B cell (primary cell): ENCODE measurements around the gene PRPF38A. TPM values are rescaled to one million over a fixed set of nuclear protein-coding genes. Genes with fewer than 3 reads are reported as not detected.

Source experiments
- ATAC-seq: fragments of 200-7000 bp; cut with Tn5 transposase; one replicate; pipeline ENCODE4 v1.10.0; 2021; ENCODE audit warnings: low read depth, mild to moderate bottlenecking, moderate number of reproducible peaks, moderate library complexity
- CTCF ChIA-PET: fragments of 350-600 bp; sonication (Branson Sonifier 250); formaldehyde crosslinking; loops from one replicate; lab custom pipeline; 2021; ENCODE audit warnings: antibody characterized with exemption, inconsistent platforms; lab: Charles Lee
- POLR2A ChIA-PET: fragments of 350-600 bp; sonication (Branson Sonifier 250); formaldehyde crosslinking; loops from one replicate; lab custom pipeline; 2021; ENCODE audit warnings: antibody characterized with exemption; lab: Charles Lee
- DNase-seq: peaks from one replicate; pipeline ENCODE4 v3.0.0; 2013
- H2AFZ ChIP-seq: 2 replicates; pipeline ENCODE4 v1.6.1; 2012; ENCODE audit warnings: mild to moderate bottlenecking, low read depth, low read length; ENCODE audit not compliant: insufficient read depth, poor library complexity, severe bottlenecking
- H3K27ac ChIP-seq, 2 donors: 1 replicate in 1 of 2; 2 replicates in 1 of 2; pipeline ENCODE4 v1.5.1; 2012 to 2013; ENCODE audit warnings: low read length in 2 of 2, mild to moderate bottlenecking in 2 of 2, moderate library complexity in 1 of 2
- H3K27me3 ChIP-seq, 4 experiments: fragments of 200-600 bp in 1 of 4; sonication (generic) in 1 of 4; replicated peaks in 1 of 4; 1 replicate in 2 of 4; 2 replicates in 2 of 4; pipeline versions ENCODE4 v1.6.1 to v1.7.0; 2013 to 2016; ENCODE audit warnings: low read length in 3 of 4, mild to moderate bottlenecking in 2 of 4, mixed read lengths in 1 of 4, moderate library complexity in 1 of 4; ENCODE audit not compliant: insufficient read depth in 4 of 4, control insufficient read depth in 3 of 4; ENCODE audit errors: control extremely low read depth in 1 of 4
- H3K36me3 ChIP-seq, 2 experiments: replicated peaks in 1 of 2; 1 replicate in 1 of 2; 2 replicates in 1 of 2; pipeline versions ENCODE4 v1.6.1 to v1.7.1; 2013; ENCODE audit warnings: low read length in 1 of 2; ENCODE audit not compliant: insufficient read depth in 2 of 2, control insufficient read depth in 1 of 2; ENCODE audit errors: control extremely low read depth in 1 of 2, extremely low read depth in 1 of 2
- H3K4me1 ChIP-seq, 2 donors: fragments of 200-600 bp in 1 of 2; sonication (generic) in 1 of 2; 1 replicate in 1 of 2; 2 replicates in 1 of 2; pipeline versions ENCODE4 v1.5.1 to v1.6.1; 2013 to 2017; ENCODE audit warnings: low read length in 2 of 2; ENCODE audit not compliant: control insufficient read depth in 2 of 2, insufficient read depth in 2 of 2
- H3K4me2 ChIP-seq: replicated peaks from 2 replicates; pipeline ENCODE3; 2012; ENCODE audit warnings: mild to moderate bottlenecking, low read depth, low read length; ENCODE audit not compliant: poor library complexity, severe bottlenecking
- H3K4me3 ChIP-seq, 5 experiments: fragments of 200-600 bp in 1 of 5; sonication (generic) in 1 of 5; 1 replicate in 3 of 5; 2 replicates in 2 of 5; pipeline versions ENCODE4 v1.5.1 to v1.7.0; 2011 to 2016; ENCODE audit warnings: low read length in 4 of 5, mild to moderate bottlenecking in 4 of 5, low read depth in 2 of 5, control low read depth in 1 of 5, moderate library complexity in 1 of 5; ENCODE audit not compliant: insufficient read depth in 1 of 5; ENCODE audit errors: control extremely low read depth in 1 of 5, extremely low read depth in 1 of 5
- H3K79me2 ChIP-seq: fragments of 200-600 bp; sonication (generic); one replicate; pipeline ENCODE4 v1.6.0; 2016; ENCODE audit warnings: low read length; ENCODE audit not compliant: control insufficient read depth, insufficient read depth
- H3K9ac ChIP-seq: fragments of 200-600 bp; sonication (generic); 2 replicates; pipeline ENCODE4 v1.6.1; 2017; ENCODE audit warnings: mild to moderate bottlenecking, low read length, moderate library complexity
- H3K9me3 ChIP-seq, 3 donors: one replicate each; pipeline versions ENCODE4 v1.6.1 to v1.7.1; 2013; ENCODE audit warnings: low read length in 2 of 3; ENCODE audit not compliant: control insufficient read depth in 2 of 3, insufficient read depth in 1 of 3; ENCODE audit errors: control extremely low read depth in 1 of 3
- H4K20me1 ChIP-seq: 2 replicates; pipeline ENCODE4 v1.6.0; 2012; ENCODE audit warnings: mild to moderate bottlenecking, low read length; ENCODE audit not compliant: insufficient read depth, control insufficient read depth, poor library complexity, severe bottlenecking
- H3K27ac Mint-ChIP-seq: one replicate; pipeline ENCODE4 v1.8.0; 2021; ENCODE audit warnings: mixed read lengths
- H3K27me3 Mint-ChIP-seq: one replicate; pipeline ENCODE4 v1.8.0; 2021; ENCODE audit warnings: mixed read lengths
- H3K4me1 Mint-ChIP-seq: one replicate; pipeline ENCODE4 v1.8.0; 2021; ENCODE audit warnings: mixed read lengths
- H3K4me3 Mint-ChIP-seq: one replicate; pipeline ENCODE4 v1.8.0; 2021; ENCODE audit warnings: mixed read lengths
- H3K9me3 Mint-ChIP-seq: one replicate; pipeline ENCODE4 v1.8.0; 2022; ENCODE audit warnings: mixed read lengths; ENCODE audit not compliant: insufficient read depth
- EZH2 ChIP-seq: IDR thresholded peaks from 2 replicates; pipeline ENCODE4 v1.6.1; 2012; ENCODE audit warnings: borderline replicate concordance, low read depth, mild to moderate bottlenecking, moderate library complexity, low read length; ENCODE audit not compliant: insufficient read depth, poor library complexity, severe bottlenecking
- WGBS: methylation state at CpG from one replicate; pipeline ENCODE4 v1.1.5; 2013; ENCODE audit warnings: missing lambda C conversion rate; ENCODE audit not compliant: insufficient coverage; 5-methylcytosine and 5-hydroxymethylcytosine counted together
- intact Hi-C: fragments of 100-400 bp; cut with micrococcal nuclease; formaldehyde crosslinking; loops from one replicate; pipeline ENCODE4 v1.10.0; 2022
- polyA plus RNA-seq: library from polyadenylated mRNA; depleted of rRNA; stranded (reverse); fragments of >200 nt; gene quantifications from 2 replicates; pipeline ENCODE4 v1.2.3, GENCODE V29; 2012
- total RNA-seq, 2 donors: library from RNA; stranded (reverse); fragments of 120-200 nt in 1 of 2; gene quantifications; 1 replicate in 1 of 2; 2 replicates in 1 of 2; pipeline versions ENCODE4 v1.2.3 to v1.2.4, GENCODE V29; 2013 to 2022
- TF ChIP-seq, protein P1 (sequence below): fragments of 200-600 bp; IDR thresholded peaks from one replicate; pipeline ENCODE4 v1.8.0; 2022; ENCODE audit warnings: antibody characterized with exemption, mild to moderate bottlenecking

The PRPF38A gene
- total and polyA plus RNA-seq, 2 donors (not counting 1 experiment from before 2014, with no cell fraction given) = 21.8 to 69.8 TPM

DNA sequence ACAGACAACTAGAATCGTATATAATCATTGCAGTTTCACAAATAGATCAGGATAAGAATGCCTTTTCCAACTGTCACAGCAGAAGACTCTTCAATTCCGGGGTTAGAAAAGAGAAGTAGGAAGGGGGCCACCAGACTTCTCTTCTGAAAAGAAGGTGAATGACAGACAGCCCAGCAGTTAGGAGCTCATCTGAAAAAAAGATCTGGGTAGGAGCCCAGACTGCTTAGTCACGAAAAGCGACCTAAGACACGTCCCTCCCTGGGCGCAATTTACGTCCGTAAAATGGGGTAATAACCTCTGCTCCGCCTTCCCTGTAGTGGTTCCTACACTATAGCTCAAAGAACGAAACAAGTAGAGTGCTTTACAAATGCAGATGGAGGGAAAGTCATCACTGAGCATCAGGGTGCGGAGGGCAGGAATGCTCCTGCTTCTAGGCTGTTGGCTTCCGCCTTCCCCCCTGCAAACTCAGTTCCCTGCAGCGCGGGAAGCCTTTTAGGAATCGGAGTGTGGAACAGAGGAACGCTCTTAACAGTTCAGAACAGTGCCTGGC, 761 bp upstream of the PRPF38A start:
- no peaks in the 10 kb centered on the region for H3K9me3 ChIP-seq
- H3K27me3 ChIP-seq = no peaks in the 10 kb centered on the region
- POLR2A ChIA-PET = interaction anchor here (0.6 to 2.2 kb wide), 4 partner anchors 37 to 541 kb away, joined by 3 to 12 read pairs (median 9); partner anchors contain the start of genes CC2D1B, TUT4 and TXNDC12
- H2AFZ ChIP-seq = peak overlapping the region; percentile 97
- no peaks in the 10 kb centered on the region for H3K27me3 Mint-ChIP-seq
- H3K36me3 ChIP-seq = peaks cover 2 to 17% of the 10 kb centered on the region in 2 experiments
- H3K4me3 Mint-ChIP-seq = peak overlapping the region; percentile 100
- peak overlapping the region; percentile 91 to 95 for H3K27ac ChIP-seq
- H3K4me3 ChIP-seq = peak overlapping the region; percentile 76 to 99 (median 95)
- CTCF ChIA-PET = interaction anchor here (0.5 to 2.8 kb wide), 7 partner anchors 30 to 300 kb away, joined by 3 to 22 read pairs (median 3); partner anchors contain the start of gene CC2D1B
- DNase-seq (peak; percentile 69), ATAC-seq (peak; percentile 16)
- no peaks in the 10 kb centered on the region for H4K20me1 ChIP-seq
- H3K27ac Mint-ChIP-seq = peak overlapping the region; percentile 96
- TF ChIP-seq EZH2 = no peak
- TF ChIP-seq, protein P1, sequence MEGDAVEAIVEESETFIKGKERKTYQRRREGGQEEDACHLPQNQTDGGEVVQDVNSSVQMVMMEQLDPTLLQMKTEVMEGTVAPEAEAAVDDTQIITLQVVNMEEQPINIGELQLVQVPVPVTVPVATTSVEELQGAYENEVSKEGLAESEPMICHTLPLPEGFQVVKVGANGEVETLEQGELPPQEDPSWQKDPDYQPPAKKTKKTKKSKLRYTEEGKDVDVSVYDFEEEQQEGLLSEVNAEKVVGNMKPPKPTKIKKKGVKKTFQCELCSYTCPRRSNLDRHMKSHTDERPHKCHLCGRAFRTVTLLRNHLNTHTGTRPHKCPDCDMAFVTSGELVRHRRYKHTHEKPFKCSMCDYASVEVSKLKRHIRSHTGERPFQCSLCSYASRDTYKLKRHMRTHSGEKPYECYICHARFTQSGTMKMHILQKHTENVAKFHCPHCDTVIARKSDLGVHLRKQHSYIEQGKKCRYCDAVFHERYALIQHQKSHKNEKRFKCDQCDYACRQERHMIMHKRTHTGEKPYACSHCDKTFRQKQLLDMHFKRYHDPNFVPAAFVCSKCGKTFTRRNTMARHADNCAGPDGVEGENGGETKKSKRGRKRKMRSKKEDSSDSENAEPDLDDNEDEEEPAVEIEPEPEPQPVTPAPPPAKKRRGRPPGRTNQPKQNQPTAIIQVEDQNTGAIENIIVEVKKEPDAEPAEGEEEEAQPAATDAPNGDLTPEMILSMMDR = no peak
- peaks cover 15 to 22% of the 10 kb centered on the region in 2 donors for H3K4me1 ChIP-seq
- peaks cover 45% of the 10 kb centered on the region for H3K79me2 ChIP-seq
- peak overlapping the region; percentile 98 for H3K9ac ChIP-seq
- 0% methylated on average over 14 of the region's 16 CpGs for WGBS
- H3K4me2 ChIP-seq = peak overlapping the region; percentile 83
- intact Hi-C loops = loop anchor here (1.0 to 10.0 kb wide), 7 partner anchors 37 to 521 kb away; partner anchors contain the start of genes BTF3L4, CC2D1B, ECHDC2 and SCP2
- peaks cover 32% of the 10 kb centered on the region for H3K4me1 Mint-ChIP-seq
- H3K9me3 Mint-ChIP-seq = no peaks in the 10 kb centered on the region

DNA sequence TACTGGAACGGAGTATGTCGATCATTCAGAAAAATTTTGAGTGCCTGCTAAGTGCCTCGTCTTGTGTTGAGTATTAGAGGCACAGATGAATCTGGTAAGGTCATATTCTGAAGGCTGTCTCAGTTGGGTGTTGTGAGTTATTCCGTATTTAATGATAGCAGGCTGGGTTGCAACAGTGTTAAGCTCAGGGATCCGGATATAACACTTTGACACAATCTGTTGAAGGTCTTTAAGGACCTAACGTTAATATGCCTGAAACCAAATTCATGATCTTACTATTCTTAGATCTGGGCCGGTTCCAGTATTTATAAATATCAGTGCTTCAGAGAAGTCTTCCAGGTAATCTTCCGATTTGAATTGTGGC, 555 bp downstream of the PRPF38A start:
- H3K4me3 ChIP-seq = peak overlapping the region; percentile 76 to 99 (median 95)

More for the DNA sequence above, 555 bp downstream of the PRPF38A start:
- no peak for DNase-seq
- intact Hi-C loops = loop anchor here (1.0 to 10.0 kb wide), 8 partner anchors 39 to 520 kb away; partner anchors contain the start of genes BTF3L4, CC2D1B, ECHDC2 and SCP2
- Histone ChIP-seq H3K9ac (peak overlapping the region; percentile 98), H3K27me3 (no peaks in the 10 kb centered on the region), H2AFZ (peak overlapping the region; percentile 97), H3K4me2 (peak overlapping the region; percentile 83), H3K27ac (peak overlapping the region; percentile 91 to 95), H3K9me3 (no peaks in the 10 kb centered on the region), H3K4me1 (peaks cover 15 to 22% of the 10 kb centered on the region in 2 donors), H4K20me1 (no peaks in the 10 kb centered on the region), H3K79me2 (peaks cover 45% of the 10 kb centered on the region), H3K36me3 (peaks cover 7 to 28% of the 10 kb centered on the region in 2 experiments)
- WGBS = 2% methylated on average over 5 of the region's 8 CpGs
- Mint-ChIP-seq H3K9me3 (no peaks in the 10 kb centered on the region), H3K27me3 (no peaks in the 10 kb centered on the region), H3K4me3 (peak overlapping the region; percentile 100), H3K4me1 (peaks cover 32% of the 10 kb centered on the region), H3K27ac (peak overlapping the region; percentile 96)
- ChIA-PET CTCF (interaction anchor here (0.8 to 2.8 kb wide), 8 partner anchors 9 to 281 kb away, joined by 3 to 22 read pairs (median 3); partner anchors contain the start of gene CC2D1B), POLR2A (interaction anchor here (2.0 to 2.2 kb wide), 2 partner anchors 39 to 148 kb away, joined by 10 to 12 read pairs; partner anchors contain the start of genes CC2D1B and TUT4)
- no peak for ATAC-seq
- no peak for TF ChIP-seq EZH2
- TF ChIP-seq, protein P1 = peak; percentile 2
